A673 (cell line): ENCODE data around the gene ATP8B1. TPM values are rescaled to one million over a fixed set of nuclear protein-coding genes. Genes with fewer than 3 reads are reported as not detected.
A peak's percentile ranks its signal among the peaks of the same experiment; 100 is the strongest.

Source experiments
- BruUV-seq: library from RNA; stranded (reverse); fragments of 400-500 nt; replicated peaks from 2 replicates; lab custom pipeline; 2021; lab: Mats Ljungman, UMichigan
- CTCF ChIA-PET: fragments of 300-600 bp; sonication (Branson Sonifier 250); formaldehyde crosslinking; loops from one replicate; lab custom pipeline; 2022; ENCODE audit warnings: antibody characterized with exemption; lab: Charles Lee
- POLR2A ChIA-PET: fragments of 300-600 bp; sonication (Branson Sonifier 250); formaldehyde crosslinking; loops from one replicate; lab custom pipeline; 2022; ENCODE audit warnings: antibody characterized with exemption; ENCODE audit not compliant: low non-redundant PET; lab: Charles Lee
- DNase-seq: peaks from one replicate; pipeline ENCODE4 v3.0.0-alpha.2; 2015; ENCODE audit warnings: low spot score
- H3K27ac ChIP-seq: fragments of 200-600 bp; sonication (generic); 2 replicates; pipeline ENCODE4 v1.5.1; 2016; ENCODE audit warnings: mixed run types, low read depth, mild to moderate bottlenecking, mixed read lengths, antibody characterized with exemption, low read length; ENCODE audit not compliant: poor library complexity, severe bottlenecking
- H3K27me3 ChIP-seq: fragments of 200-600 bp; sonication (generic); replicated peaks from 2 replicates; pipeline ENCODE4 v1.6.1; 2017; ENCODE audit warnings: mixed run types, low read depth, mild to moderate bottlenecking, mixed read lengths, antibody characterized with exemption, low read length; ENCODE audit not compliant: insufficient read depth, poor library complexity
- H3K36me3 ChIP-seq: fragments of 200-600 bp; sonication (generic); 2 replicates; pipeline ENCODE4 v1.6.1; 2016; ENCODE audit warnings: mixed run types, mild to moderate bottlenecking, mixed read lengths, antibody characterized with exemption, low read length; ENCODE audit not compliant: insufficient read depth, poor library complexity, severe bottlenecking
- H3K4me1 ChIP-seq: fragments of 200-600 bp; sonication (generic); 2 replicates; pipeline ENCODE4 v1.6.1; 2017; ENCODE audit warnings: mixed run types, mild to moderate bottlenecking, mixed read lengths, antibody characterized with exemption, low read length; ENCODE audit not compliant: insufficient read depth, poor library complexity, severe bottlenecking
- H3K4me3 ChIP-seq: fragments of 200-600 bp; sonication (generic); 2 replicates; pipeline ENCODE4 v1.5.1; 2016; ENCODE audit warnings: low read depth, mixed run types, mild to moderate bottlenecking, mixed read lengths, low read length; ENCODE audit not compliant: poor library complexity, severe bottlenecking
- H3K9me3 ChIP-seq: fragments of 200-600 bp; sonication (generic); 2 replicates; pipeline ENCODE4 v1.6.1; 2016; ENCODE audit warnings: mixed run types, low read depth, mild to moderate bottlenecking, mixed read lengths, antibody characterized with exemption, low read length; ENCODE audit not compliant: poor library complexity, severe bottlenecking
- CTCF ChIP-seq: fragments of 300-800, 200-600 bp; sonication (generic); conservative IDR thresholded peaks from 2 replicates; pipeline ENCODE4 v1.5.1; 2017; ENCODE audit warnings: low read depth, mild to moderate bottlenecking, antibody characterized with exemption, low read length, moderate library complexity, mixed read lengths
- EZH2 ChIP-seq: fragments of 200-600 bp; sonication (generic); IDR thresholded peaks from 2 replicates; pipeline ENCODE4 v1.6.1; 2017; ENCODE audit warnings: borderline replicate concordance, low read depth, mild to moderate bottlenecking, mixed read lengths, antibody characterized with exemption, low read length; ENCODE audit not compliant: poor library complexity, severe bottlenecking
- intact Hi-C: fragments of 100-400 bp; cut with micrococcal nuclease; formaldehyde crosslinking; loops from one replicate; pipeline ENCODE4 v1.10.0; 2022; ENCODE audit not compliant: unreplicated experiment
- total RNA-seq: library from RNA; stranded (reverse); gene quantifications from 2 replicates; pipeline ENCODE4 v1.2.3, GENCODE V29; 2021

Gene ATP8B1
- total RNA-seq, 1 experiment from 2014 or later = 35.6 TPM

DNA sequence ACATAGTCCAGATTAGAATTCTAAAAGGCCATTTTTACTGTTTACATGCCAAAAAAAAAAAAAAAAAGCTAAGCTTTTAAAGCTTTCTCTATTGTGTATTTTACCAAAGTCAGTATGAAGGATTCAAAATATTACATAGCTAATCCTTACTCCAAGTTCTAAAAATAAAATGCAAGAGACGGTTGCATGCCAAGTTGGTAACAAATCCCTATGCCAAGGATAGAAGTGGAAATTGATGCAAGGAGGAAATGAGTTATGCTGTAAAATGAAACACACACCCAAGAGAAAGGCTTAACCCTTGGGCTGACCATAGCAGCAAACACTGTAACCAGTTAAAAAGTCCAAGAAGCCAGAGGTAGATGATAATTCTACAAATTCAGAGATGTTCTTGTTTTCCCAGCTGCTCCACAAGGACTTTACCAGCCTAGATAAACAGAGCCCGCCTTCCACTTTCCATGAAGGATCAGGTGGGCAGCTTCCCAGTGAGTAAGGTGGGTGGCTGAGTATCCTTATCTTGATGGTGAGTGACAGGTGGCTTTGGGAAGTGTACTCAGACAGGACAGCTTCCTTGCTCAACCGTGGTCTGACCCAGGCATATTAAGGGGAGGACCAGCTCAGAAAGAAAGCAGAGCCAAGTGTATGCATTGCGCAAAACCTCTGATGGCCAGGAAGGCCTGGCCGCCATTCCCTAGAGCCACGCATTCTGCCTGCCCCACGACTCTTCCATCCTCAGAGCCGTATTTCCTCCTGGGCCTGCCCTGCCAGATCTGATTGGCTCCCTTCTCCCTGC is 34.4 kb downstream of the ATP8B1 start:
- POLR2A ChIA-PET = no interaction called here
- BruUV-seq = no TSS peak
- CTCF ChIA-PET = no interaction called here
- Histone ChIP-seq H3K9me3 (no peaks in the 10 kb centered on the region), H3K4me1 (peaks cover 82% of the 10 kb centered on the region), H3K36me3 (peaks cover 6% of the 10 kb centered on the region), H3K27me3 (no peaks in the 10 kb centered on the region), H3K27ac (peak overlapping the region; percentile 72), H3K4me3 (no peak overlapping the region)
- no peak for TF ChIP-seq CTCF
- no peak for TF ChIP-seq EZH2
- intact Hi-C loops = no loop called here
- no peak for DNase-seq

- Histone ChIP-seq H3K4me1 (peaks cover 78% of the 10 kb centered on the region), H3K27ac (peak overlapping the region; percentile 22), H3K36me3 (peaks cover 6% of the 10 kb centered on the region), H3K27me3 (no peaks in the 10 kb centered on the region), H3K9me3 (no peaks in the 10 kb centered on the region), H3K4me3 (no peak overlapping the region)
- DNase-seq = no peak
- TF ChIP-seq CTCF (no peak), EZH2 (no peak)
- intact Hi-C loops = no loop called here
- BruUV-seq = no TSS peak
- ChIA-PET POLR2A (no interaction called here), CTCF (no interaction called here)
These were observed 35.7 kb downstream of the ATP8B1 start for GRCh38 chr18:57767259-57768050.

GRCh38 chr18:57764995-57765394 is 38.1 kb downstream of the ATP8B1 start:
- Histone ChIP-seq H3K36me3 (peaks cover 10% of the 10 kb centered on the region), H3K27ac (peak overlapping the region; percentile 46), H3K4me3 (no peak overlapping the region), H3K9me3 (no peaks in the 10 kb centered on the region), H3K4me1 (peaks cover 55% of the 10 kb centered on the region), H3K27me3 (no peaks in the 10 kb centered on the region)
- DNase-seq = no peak
- CTCF ChIA-PET = no interaction called here
- TF ChIP-seq CTCF = no peak
- no peak for TF ChIP-seq EZH2
- intact Hi-C loops = no loop called here
- no TSS peak for BruUV-seq
- POLR2A ChIA-PET = no interaction called here
